ENCODE results near the gene PRICKLE3. TPM values are rescaled to one million over a fixed set of nuclear protein-coding genes. Genes with fewer than 3 reads are reported as not detected.

Gene PRICKLE3
- total RNA-seq (2022) (22.3 and 24.3 TPM in 2 replicates), Bru-seq, nascent RNA (percentile 50 among the genes with signal in this experiment), BruChase-seq, experiment 1, labeled RNA remaining after a 6-hour chase (percentile 58 among the genes with signal in this experiment), BruChase-seq, experiment 2, labeled RNA remaining after a 2-hour chase (percentile 68 among the genes with signal in this experiment)
- long read RNA-seq, transcript PRICKLE3-206 (9 exons, 2,062 nt): major isoform, 26 of 41 reads
- long read RNA-seq, partial matches to known transcripts: 2 of 41 reads
- long read RNA-seq, other reads (novel, unspliced or antisense): 13 of 41 reads

- intact Hi-C loops (cut with micrococcal nuclease; ENCODE audit: unreplicated experiment): no loop called here
Observed at GRCh38 chrX:49186125-49187027, at the start of gene PRICKLE3. TSS of gene PRICKLE3 (minus strand) at chrX:49186373. CDS start at chrX:49186297, 76 bp downstream.

GRCh38 chrX:49233887-49234555, 47.8 kb upstream of the PRICKLE3 start:
- no peaks in the 10 kb centered on the region for H3K9me3 Mint-ChIP-seq (ENCODE audit: low read depth, unreplicated experiment)
- intact Hi-C loops (cut with micrococcal nuclease; ENCODE audit: unreplicated experiment): no loop called here
- no peak for TF ChIP-seq CTCF (IDR thresholded peaks at IDR 0.05; ENCODE audit: unreplicated experiment)
- no TSS peak for BruUV-seq (replicated peaks)
- peaks cover 25% of the 10 kb centered on the region for H3K36me3 Mint-ChIP-seq (ENCODE audit: insufficient read depth, unreplicated experiment)
- no peak overlapping the region for H3K27ac Mint-ChIP-seq (ENCODE audit: unreplicated experiment)
- H3K4me3 Mint-ChIP-seq (ENCODE audit: low read depth, unreplicated experiment): no peak overlapping the region
- no peaks in the 10 kb centered on the region for H3K4me1 Mint-ChIP-seq (ENCODE audit: low read depth, unreplicated experiment)
- CTCF ChIA-PET: interaction anchor here (0.7 kb wide), 1 partner anchor 1192 kb away, joined by 4 read pairs; no protein-coding TSS in a partner anchor
- no peaks in the 10 kb centered on the region for H3K27me3 Mint-ChIP-seq (ENCODE audit: unreplicated experiment)
- no peak for DNase-seq

More at GRCh38 chrX:49186125-49187027, at the start of gene PRICKLE3:
- CTCF ChIA-PET: no interaction called here
- Mint-ChIP-seq H3K36me3 (ENCODE audit: insufficient read depth, unreplicated experiment) (peaks cover 61% of the 10 kb centered on the region), H3K9me3 (ENCODE audit: low read depth, unreplicated experiment) (no peaks in the 10 kb centered on the region), H3K27ac (ENCODE audit: unreplicated experiment) (peak within 1 kb of the TSS; percentile 77), H3K4me3 (ENCODE audit: low read depth, unreplicated experiment) (peak within 1 kb of the TSS; percentile 86), H3K27me3 (ENCODE audit: unreplicated experiment) (peaks cover 6% of the 10 kb centered on the region), H3K4me1 (ENCODE audit: low read depth, unreplicated experiment) (peaks cover 38% of the 10 kb centered on the region)
- BruUV-seq (replicated peaks): no TSS peak
- TF ChIP-seq CTCF (IDR thresholded peaks at IDR 0.05; ENCODE audit: unreplicated experiment): no peak
- DNase-seq: peak; percentile 87

- DNase-seq: no peak
- no peaks in the 10 kb centered on the region for H3K9me3 Mint-ChIP-seq (ENCODE audit: low read depth, unreplicated experiment)
- intact Hi-C loops (cut with micrococcal nuclease; ENCODE audit: unreplicated experiment): no loop called here
- H3K27me3 Mint-ChIP-seq (ENCODE audit: unreplicated experiment): no peaks in the 10 kb centered on the region
- no peak within 1 kb of the TSS for H3K4me3 Mint-ChIP-seq (ENCODE audit: low read depth, unreplicated experiment)
- peaks cover 25% of the 10 kb centered on the region for H3K36me3 Mint-ChIP-seq (ENCODE audit: insufficient read depth, unreplicated experiment)
- TF ChIP-seq CTCF (IDR thresholded peaks at IDR 0.05; ENCODE audit: unreplicated experiment): no peak
- BruUV-seq (replicated peaks): no TSS peak
- H3K27ac Mint-ChIP-seq (ENCODE audit: unreplicated experiment): no peak within 1 kb of the TSS
- CTCF ChIA-PET: no interaction called here
- H3K4me1 Mint-ChIP-seq (ENCODE audit: low read depth, unreplicated experiment): no peaks in the 10 kb centered on the region
Observed at GRCh38 chrX:49233176-49233575, 47.0 kb upstream of the PRICKLE3 start, which contains the start of gene CACNA1F. TSS of gene CACNA1F (minus strand) at chrX:49233340. CDS start at chrX:49233309, 31 bp downstream.

- H3K27ac Mint-ChIP-seq (ENCODE audit: unreplicated experiment): no peak overlapping the region
Observed at GRCh38 chrX:49232525-49232924, 46.4 kb upstream of the PRICKLE3 start.

More at GRCh38 chrX:49232525-49232924, 46.4 kb upstream of the PRICKLE3 start:
- TF ChIP-seq CTCF (IDR thresholded peaks at IDR 0.05; ENCODE audit: unreplicated experiment): no peak
- CTCF ChIA-PET: no interaction called here
- intact Hi-C loops (cut with micrococcal nuclease; ENCODE audit: unreplicated experiment): no loop called here
- H3K9me3 Mint-ChIP-seq (ENCODE audit: low read depth, unreplicated experiment): no peaks in the 10 kb centered on the region
- H3K4me1 Mint-ChIP-seq (ENCODE audit: low read depth, unreplicated experiment): no peaks in the 10 kb centered on the region
- H3K27me3 Mint-ChIP-seq (ENCODE audit: unreplicated experiment): no peaks in the 10 kb centered on the region
- no TSS peak for BruUV-seq (replicated peaks)
- no peak overlapping the region for H3K4me3 Mint-ChIP-seq (ENCODE audit: low read depth, unreplicated experiment)
- DNase-seq: no peak
- peaks cover 25% of the 10 kb centered on the region for H3K36me3 Mint-ChIP-seq (ENCODE audit: insufficient read depth, unreplicated experiment)
